Measurements from ENCODE around the gene FBXO31. TPM values are rescaled to one million over a fixed set of nuclear protein-coding genes. Genes with fewer than 3 reads are reported as not detected.
"Not testable (repeated sequence)": the region's sequence is repeated elsewhere in the genome, so short reads cannot be mapped to it uniquely, and the experiment has no call there.

Gene FBXO31
- total and polyA plus RNA-seq, 5 donors from 2014 or later, result 18.8 to 35.5 (median 27.8) TPM

DNA sequence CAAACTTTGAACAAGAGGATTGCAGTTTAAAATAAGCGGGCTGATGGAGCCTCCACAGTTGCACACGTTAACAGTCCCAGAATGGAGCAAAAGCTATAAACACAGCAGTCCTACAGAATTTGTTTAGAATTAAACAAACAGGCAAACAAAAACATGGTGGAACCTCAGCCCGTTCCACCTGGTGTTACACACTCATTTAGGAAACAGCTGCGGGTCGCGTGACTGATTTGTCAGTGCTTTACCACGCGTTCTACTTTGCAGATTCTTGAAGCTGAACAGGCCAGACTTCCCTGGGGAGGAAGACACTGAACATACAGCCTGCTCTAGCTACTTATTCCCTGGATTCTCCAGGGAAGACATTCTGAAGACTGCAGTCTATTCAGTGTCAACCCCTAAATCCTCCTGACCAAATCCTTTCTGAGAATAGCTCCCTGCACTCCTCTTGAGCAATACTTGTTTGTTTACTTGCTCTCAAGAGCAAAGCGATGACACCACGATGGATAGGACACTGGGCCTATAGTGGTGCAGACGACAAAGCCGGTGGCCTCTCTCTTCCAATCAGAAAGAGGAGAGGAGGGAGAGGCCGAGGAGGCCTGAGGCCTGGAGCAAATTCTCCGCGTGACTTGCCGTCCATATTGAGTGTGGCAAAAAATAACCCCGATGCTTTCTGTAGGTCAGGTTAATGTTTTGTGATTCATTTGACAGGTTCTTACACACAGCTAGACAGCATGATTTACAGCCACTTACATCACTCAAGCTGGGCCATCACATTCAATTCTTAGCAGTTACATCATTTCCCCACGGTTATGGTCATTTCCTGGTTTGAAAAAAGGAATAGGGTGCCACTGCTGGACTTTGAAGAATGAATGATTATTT, 4.6 kb upstream of the FBXO31 start:
- ATAC-seq (ENCODE audit: low read depth in 2 of 2) (peak; percentile 73 to 74), DNase-seq (peak; percentile 84 to 98 (median 92))
- Histone ChIP-seq H3K9me3 (ENCODE audit: control insufficient read depth in 2 of 2, low read length in 2 of 2) (no peaks in the 10 kb centered on the region), H3K27me3 (ENCODE audit: control insufficient read depth, insufficient read depth, low read length) (no peaks in the 10 kb centered on the region), H3K27ac (ENCODE audit: insufficient read depth, low read length, poor library complexity, severe bottlenecking) (peak overlapping the region; percentile 91), H3K4me3 (ENCODE audit: low read depth, low read length) (peak overlapping the region; percentile 76), H3K4me1 (ENCODE audit: control insufficient read depth, insufficient read depth, low read length, poor library complexity, severe bottlenecking) (peaks cover 44% of the 10 kb centered on the region), H3K36me3 (ENCODE audit: control insufficient read depth, insufficient read depth, low read length) (no peaks in the 10 kb centered on the region)
- H3K36me3 Mint-ChIP-seq, result peaks cover 5% of the 10 kb centered on the region
- peak overlapping the region; percentile 61 to 86 (median 82) for H3K4me3 Mint-ChIP-seq
- peaks cover 0 to 3% (median 0%) of the 10 kb centered on the region in 7 donors for H3K9me3 Mint-ChIP-seq
- peaks cover 5% of the 10 kb centered on the region for H3K27me3 Mint-ChIP-seq
- peak overlapping the region; percentile 98 to 99 (median 99) for H3K27ac Mint-ChIP-seq
- peaks cover 13 to 56% (median 35%) of the 10 kb centered on the region in 4 donors for H3K4me1 Mint-ChIP-seq

DNA sequence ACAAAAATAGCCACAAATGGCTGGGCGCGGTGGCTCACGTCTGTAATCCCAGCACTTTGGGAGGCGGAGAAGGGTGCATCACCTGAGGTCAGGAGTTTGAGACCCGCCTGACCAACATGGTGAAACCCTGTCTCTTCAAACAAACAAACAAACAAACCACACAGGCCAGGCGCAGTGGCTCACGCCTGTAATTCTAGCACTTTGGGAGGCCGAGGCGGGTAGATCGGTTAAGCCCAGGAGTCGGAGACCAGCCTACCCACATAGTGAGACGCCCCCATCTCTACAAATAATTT, 1.2 kb upstream of the FBXO31 start:
- peaks cover 27 to 76% (median 51%) of the 10 kb centered on the region in 4 donors for H3K4me1 Mint-ChIP-seq
- not testable (repeated sequence) for ATAC-seq (ENCODE audit: low read depth in 2 of 2)
- H3K4me1 ChIP-seq (ENCODE audit: control insufficient read depth, insufficient read depth, low read length, poor library complexity, severe bottlenecking), result peaks cover 53% of the 10 kb centered on the region

DNA sequence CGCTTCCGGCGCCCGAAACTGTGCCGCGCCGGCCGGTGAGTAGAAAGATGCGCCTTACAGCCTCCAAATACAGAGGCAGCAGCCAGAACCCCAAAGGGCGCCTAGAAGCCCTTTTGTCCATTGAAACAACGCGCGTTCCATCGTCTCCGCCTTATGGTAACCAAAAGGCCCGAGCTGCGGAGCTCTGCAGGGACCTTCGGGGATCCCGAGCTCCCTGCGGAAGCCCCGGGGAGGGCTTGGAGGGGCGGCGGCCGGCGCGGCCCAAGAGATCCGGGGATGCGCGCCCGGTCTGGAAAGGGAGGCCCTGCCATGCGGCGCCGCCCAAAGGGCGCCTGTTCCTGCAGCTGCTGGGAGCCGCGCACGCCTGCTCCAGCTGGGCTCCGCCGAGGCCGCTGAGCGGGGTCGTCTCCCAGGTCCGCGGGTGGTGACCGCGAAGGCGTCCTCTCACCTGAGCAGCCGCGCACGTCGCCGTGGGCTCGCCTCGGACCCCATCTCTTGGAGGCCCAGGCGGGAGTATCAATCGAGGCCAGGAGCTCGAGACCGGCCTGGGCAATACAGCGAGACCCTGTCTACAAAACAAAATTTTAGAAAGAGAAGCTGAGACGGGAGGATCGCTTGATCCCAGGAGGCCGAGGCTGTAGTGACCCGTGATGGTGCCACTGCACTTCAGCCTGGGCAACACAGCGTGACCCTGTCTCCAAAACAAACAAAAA, 742 bp upstream of the FBXO31 start:
- Mint-ChIP-seq H3K27me3 (peaks cover 5% of the 10 kb centered on the region), H3K36me3 (peaks cover 12% of the 10 kb centered on the region), H3K9me3 (peaks cover 0 to 3% (median 0%) of the 10 kb centered on the region in 7 donors), H3K4me1 (peaks cover 27 to 74% (median 51%) of the 10 kb centered on the region in 4 donors), H3K4me3 (peak overlapping the region; percentile 92 to 99 (median 96)), H3K27ac (peak overlapping the region; percentile 97 to 99 (median 98))
- Histone ChIP-seq H3K4me3 (ENCODE audit: low read depth, low read length) (peak overlapping the region; percentile 55), H3K4me1 (ENCODE audit: control insufficient read depth, insufficient read depth, low read length, poor library complexity, severe bottlenecking) (peaks cover 53% of the 10 kb centered on the region), H3K9me3 (ENCODE audit: control insufficient read depth in 2 of 2, low read length in 2 of 2) (no peaks in the 10 kb centered on the region), H3K36me3 (ENCODE audit: control insufficient read depth, insufficient read depth, low read length) (no peaks in the 10 kb centered on the region), H3K27ac (ENCODE audit: insufficient read depth, low read length, poor library complexity, severe bottlenecking) (peak overlapping the region; percentile 85), H3K27me3 (ENCODE audit: control insufficient read depth, insufficient read depth, low read length) (no peaks in the 10 kb centered on the region)
- DNase-seq, result no peak
- ATAC-seq (ENCODE audit: low read depth in 2 of 2), result peak in 1 of 2 donors; percentile 2

More for the DNA sequence above, 1.2 kb upstream of the FBXO31 start:
- H3K27ac Mint-ChIP-seq, result peak overlapping the region; percentile 82 to 99 (median 87)
- peak overlapping the region; percentile 71 to 99 (median 88) for H3K4me3 Mint-ChIP-seq
- not testable (repeated sequence) for H3K9me3 ChIP-seq (ENCODE audit: control insufficient read depth in 2 of 2, low read length in 2 of 2); DNase-seq; H3K27me3 ChIP-seq (ENCODE audit: control insufficient read depth, insufficient read depth, low read length); H3K27me3 Mint-ChIP-seq; H3K9me3 Mint-ChIP-seq; H3K36me3 ChIP-seq (ENCODE audit: control insufficient read depth, insufficient read depth, low read length)
- Histone ChIP-seq H3K27ac (ENCODE audit: insufficient read depth, low read length, poor library complexity, severe bottlenecking) (peak overlapping the region; percentile 85), H3K4me3 (ENCODE audit: low read depth, low read length) (peak overlapping the region; percentile 19)
- peaks cover 12% of the 10 kb centered on the region for H3K36me3 Mint-ChIP-seq

DNA sequence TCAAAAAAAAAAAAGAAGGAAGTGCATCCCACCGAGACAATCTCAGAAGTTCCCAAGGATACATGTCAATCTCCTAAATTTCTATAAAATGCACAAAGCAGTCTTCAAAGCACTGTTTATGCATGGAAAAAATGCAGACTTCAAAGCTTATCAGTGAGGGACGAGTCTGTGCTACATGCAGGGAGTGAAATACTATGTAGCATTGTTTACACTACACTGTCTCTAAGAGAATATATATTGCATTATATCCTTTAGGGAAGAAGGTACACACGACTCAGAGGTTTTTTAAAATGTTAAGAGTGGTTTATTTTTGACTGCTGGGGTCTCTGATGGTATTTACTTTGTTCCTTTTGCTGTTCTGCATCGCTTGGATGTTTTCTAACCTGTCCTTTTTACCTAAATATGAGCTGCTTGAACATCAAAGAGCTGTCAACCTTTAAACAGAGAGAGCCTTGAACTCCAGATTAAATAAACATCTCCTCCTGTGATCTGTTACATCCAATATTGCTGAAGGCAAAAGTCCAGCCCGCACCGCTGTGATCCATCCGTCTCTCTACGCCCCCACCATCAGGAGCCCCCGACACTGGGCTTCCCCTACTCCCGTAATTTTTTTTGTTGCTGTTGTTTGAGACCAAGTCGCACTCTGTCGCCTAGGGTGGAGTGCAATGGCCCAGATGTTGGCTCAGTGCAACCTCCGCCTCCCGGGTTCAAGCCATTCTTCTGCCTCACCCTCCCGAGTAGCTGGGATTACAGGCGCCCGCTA, 1.4 kb downstream of the FBXO31 start:
- H3K36me3 ChIP-seq (ENCODE audit: control insufficient read depth, insufficient read depth, low read length), result peaks cover 2% of the 10 kb centered on the region
- H3K9me3 ChIP-seq (ENCODE audit: control insufficient read depth in 2 of 2, low read length in 2 of 2), result no peaks in the 10 kb centered on the region
- peak overlapping the region; percentile 73 for H3K4me3 ChIP-seq (ENCODE audit: low read depth, low read length)
- peaks cover 37% of the 10 kb centered on the region for H3K4me1 ChIP-seq (ENCODE audit: control insufficient read depth, insufficient read depth, low read length, poor library complexity, severe bottlenecking)
- peak in 1 of 3 donors; percentile 24 for DNase-seq
- peaks cover 5% of the 10 kb centered on the region for H3K27me3 Mint-ChIP-seq
- H3K27me3 ChIP-seq (ENCODE audit: control insufficient read depth, insufficient read depth, low read length), result no peaks in the 10 kb centered on the region
- peaks cover 0 to 3% (median 0%) of the 10 kb centered on the region in 7 donors for H3K9me3 Mint-ChIP-seq
- peaks cover 19 to 68% (median 46%) of the 10 kb centered on the region in 4 donors for H3K4me1 Mint-ChIP-seq
- H3K27ac ChIP-seq (ENCODE audit: insufficient read depth, low read length, poor library complexity, severe bottlenecking), result peak overlapping the region; percentile 85
- H3K4me3 Mint-ChIP-seq, result peak overlapping the region; percentile 87 to 99 (median 94)
- H3K36me3 Mint-ChIP-seq, result peaks cover 13% of the 10 kb centered on the region
- peak overlapping the region; percentile 60 to 92 (median 82) for H3K27ac Mint-ChIP-seq
- ATAC-seq (ENCODE audit: low read depth in 2 of 2), result no peak

DNA sequence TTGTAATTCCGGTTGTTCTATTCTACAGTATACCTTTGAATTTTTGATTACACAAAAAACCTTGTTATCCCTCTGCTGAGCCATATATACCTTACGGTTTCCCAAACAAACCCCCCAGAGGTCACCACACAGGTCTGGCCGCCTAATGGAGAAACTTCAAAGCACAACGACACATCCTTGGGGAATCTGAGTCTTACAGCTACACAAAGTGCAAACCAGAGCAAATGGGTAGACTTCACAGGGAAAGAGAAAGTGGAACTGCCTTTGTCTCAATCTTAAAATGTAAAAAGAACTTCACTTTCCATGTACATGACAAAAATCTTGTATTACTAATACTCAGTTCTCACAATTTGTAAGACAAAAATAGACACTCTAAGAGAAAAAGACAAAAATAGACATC, 2.7 kb downstream of the FBXO31 start:
- no peak for ATAC-seq (ENCODE audit: low read depth in 2 of 2)
- peaks cover 19 to 72% (median 49%) of the 10 kb centered on the region in 4 donors for H3K4me1 Mint-ChIP-seq
- H3K36me3 Mint-ChIP-seq, result peaks cover 19% of the 10 kb centered on the region
- Histone ChIP-seq H3K36me3 (ENCODE audit: control insufficient read depth, insufficient read depth, low read length) (peaks cover 2% of the 10 kb centered on the region), H3K4me1 (ENCODE audit: control insufficient read depth, insufficient read depth, low read length, poor library complexity, severe bottlenecking) (peaks cover 32% of the 10 kb centered on the region), H3K4me3 (ENCODE audit: low read depth, low read length) (peak overlapping the region; percentile 73), H3K27me3 (ENCODE audit: control insufficient read depth, insufficient read depth, low read length) (no peaks in the 10 kb centered on the region), H3K9me3 (ENCODE audit: control insufficient read depth in 2 of 2, low read length in 2 of 2) (no peaks in the 10 kb centered on the region), H3K27ac (ENCODE audit: insufficient read depth, low read length, poor library complexity, severe bottlenecking) (no peak overlapping the region)
- H3K4me3 Mint-ChIP-seq, result peak overlapping the region; percentile 87 to 99 (median 94)
- peaks cover 0 to 3% (median 0%) of the 10 kb centered on the region in 7 donors for H3K9me3 Mint-ChIP-seq
- peak overlapping the region; percentile 45 to 88 (median 72) for H3K27ac Mint-ChIP-seq
- DNase-seq, result peak in 1 of 3 donors; percentile 50
- H3K27me3 Mint-ChIP-seq, result peaks cover 5% of the 10 kb centered on the region

DNA sequence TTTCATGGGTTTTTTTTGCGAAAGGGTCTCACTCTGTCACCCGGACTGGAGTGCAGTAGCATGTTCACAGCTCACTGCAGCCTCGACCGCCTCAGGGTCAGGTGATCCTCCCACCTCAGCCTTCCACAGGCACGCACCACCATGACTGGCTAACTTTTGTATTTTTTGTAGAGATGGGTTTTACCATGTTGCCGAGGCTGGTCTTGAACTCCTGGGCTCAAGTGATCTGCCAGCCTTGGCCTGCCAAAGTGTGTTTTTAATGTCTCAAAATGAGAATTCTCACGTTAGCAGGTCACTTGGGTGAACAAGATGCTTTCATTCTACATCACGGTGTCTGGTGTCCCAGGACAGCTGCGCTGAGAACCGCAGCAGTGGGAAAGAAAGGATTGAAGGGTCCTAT, 3.2 kb downstream of the FBXO31 start:
- H3K4me3 ChIP-seq (ENCODE audit: low read depth, low read length), result peak overlapping the region; percentile 73
- H3K36me3 ChIP-seq (ENCODE audit: control insufficient read depth, insufficient read depth, low read length), result peaks cover 2% of the 10 kb centered on the region
- DNase-seq (no peak), ATAC-seq (ENCODE audit: low read depth in 2 of 2) (no peak)
- peaks cover 16 to 72% (median 51%) of the 10 kb centered on the region in 4 donors for H3K4me1 Mint-ChIP-seq
- H3K36me3 Mint-ChIP-seq, result peaks cover 22% of the 10 kb centered on the region
- H3K27ac Mint-ChIP-seq, result peak overlapping the region in 2 of 3 donors; percentile 45 to 88
- no peaks in the 10 kb centered on the region for H3K9me3 ChIP-seq (ENCODE audit: control insufficient read depth in 2 of 2, low read length in 2 of 2)
- H3K27me3 Mint-ChIP-seq, result peaks cover 5% of the 10 kb centered on the region
- peak overlapping the region; percentile 87 to 99 (median 94) for H3K4me3 Mint-ChIP-seq
- peaks cover 32% of the 10 kb centered on the region for H3K4me1 ChIP-seq (ENCODE audit: control insufficient read depth, insufficient read depth, low read length, poor library complexity, severe bottlenecking)
- H3K27me3 ChIP-seq (ENCODE audit: control insufficient read depth, insufficient read depth, low read length), result no peaks in the 10 kb centered on the region
- H3K9me3 Mint-ChIP-seq, result peaks cover 0 to 3% (median 0%) of the 10 kb centered on the region in 7 donors
- H3K27ac ChIP-seq (ENCODE audit: insufficient read depth, low read length, poor library complexity, severe bottlenecking), result no peak overlapping the region

DNA sequence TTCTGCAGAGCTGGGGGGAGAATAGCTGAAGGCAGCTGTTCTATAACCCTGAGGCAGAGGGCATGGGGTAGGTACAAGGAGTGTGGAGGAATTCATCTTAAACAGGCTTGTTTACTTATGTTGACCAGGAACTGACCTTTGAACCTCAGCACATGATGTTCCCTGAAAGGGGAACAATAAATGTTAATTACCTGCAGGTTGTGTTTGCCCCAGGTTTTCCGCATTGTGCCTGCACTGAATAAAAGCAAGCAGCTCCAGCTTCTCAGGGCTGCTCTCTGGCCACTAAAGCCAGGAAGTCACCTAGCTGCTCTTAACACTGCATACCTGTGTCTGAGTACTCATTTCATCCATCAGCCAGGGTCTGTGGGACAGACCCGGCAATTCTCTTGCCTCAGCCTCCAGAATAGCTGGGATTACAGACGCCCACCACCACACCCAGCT, 4.2 kb downstream of the FBXO31 start:
- not testable (repeated sequence) for ATAC-seq (ENCODE audit: low read depth in 2 of 2); H3K27me3 Mint-ChIP-seq; H3K27ac ChIP-seq (ENCODE audit: insufficient read depth, low read length, poor library complexity, severe bottlenecking); DNase-seq; H3K36me3 ChIP-seq (ENCODE audit: control insufficient read depth, insufficient read depth, low read length); H3K9me3 Mint-ChIP-seq; H3K27me3 ChIP-seq (ENCODE audit: control insufficient read depth, insufficient read depth, low read length); H3K9me3 ChIP-seq (ENCODE audit: control insufficient read depth in 2 of 2, low read length in 2 of 2); H3K4me3 ChIP-seq (ENCODE audit: low read depth, low read length); H3K27ac Mint-ChIP-seq
- H3K4me1 ChIP-seq (ENCODE audit: control insufficient read depth, insufficient read depth, low read length, poor library complexity, severe bottlenecking), result peaks cover 25% of the 10 kb centered on the region
- Mint-ChIP-seq H3K4me3 (peak overlapping the region in 2 of 4 donors; percentile 69 to 82), H3K36me3 (peaks cover 22% of the 10 kb centered on the region), H3K4me1 (peaks cover 14 to 66% (median 49%) of the 10 kb centered on the region in 4 donors)

Measured in CD4-positive, CD25-positive, alpha-beta regulatory T cell (primary cell).